Suprapubic skin (tissue), 4 donors: ENCODE measurements around the gene UCK1.

Experiments
- CTCF ChIP-seq, 2 donors: fragments of 200-600 bp in 1 of 2; fragments of 450-650 bp in 1 of 2; sonication (generic) in 1 of 2; IDR thresholded peaks; one replicate each; pipeline ENCODE4 v1.5.1; 2016 to 2019; ENCODE audit warnings: antibody characterized with exemption in 2 of 2, mild to moderate bottlenecking in 1 of 2, moderate library complexity in 1 of 2
- POLR2A ChIP-seq, 2 donors: fragments of 450-650 bp; IDR thresholded peaks; one replicate each; pipeline ENCODE4 v1.6.1; 2017; ENCODE audit warnings: antibody characterized with exemption in 2 of 2, mild to moderate bottlenecking in 2 of 2, moderate library complexity in 2 of 2
- POLR2AphosphoS5 ChIP-seq, 3 donors: sonication (generic); formaldehyde crosslinking; IDR thresholded peaks; one replicate each; pipeline ENCODE4 v1.6.1; 2017; ENCODE audit warnings: antibody characterized with exemption in 3 of 3

GRCh38 chr9:131482343-131483006, 48.6 kb downstream of the UCK1 start:
- TF ChIP-seq POLR2A (IDR thresholded peaks at IDR 0.05) (no peak), CTCF (IDR thresholded peaks at IDR 0.05) (no peak), POLR2AphosphoS5 (IDR thresholded peaks at IDR 0.05) (no peak)
